ENCODE data around the gene PAPPA.

DNA sequence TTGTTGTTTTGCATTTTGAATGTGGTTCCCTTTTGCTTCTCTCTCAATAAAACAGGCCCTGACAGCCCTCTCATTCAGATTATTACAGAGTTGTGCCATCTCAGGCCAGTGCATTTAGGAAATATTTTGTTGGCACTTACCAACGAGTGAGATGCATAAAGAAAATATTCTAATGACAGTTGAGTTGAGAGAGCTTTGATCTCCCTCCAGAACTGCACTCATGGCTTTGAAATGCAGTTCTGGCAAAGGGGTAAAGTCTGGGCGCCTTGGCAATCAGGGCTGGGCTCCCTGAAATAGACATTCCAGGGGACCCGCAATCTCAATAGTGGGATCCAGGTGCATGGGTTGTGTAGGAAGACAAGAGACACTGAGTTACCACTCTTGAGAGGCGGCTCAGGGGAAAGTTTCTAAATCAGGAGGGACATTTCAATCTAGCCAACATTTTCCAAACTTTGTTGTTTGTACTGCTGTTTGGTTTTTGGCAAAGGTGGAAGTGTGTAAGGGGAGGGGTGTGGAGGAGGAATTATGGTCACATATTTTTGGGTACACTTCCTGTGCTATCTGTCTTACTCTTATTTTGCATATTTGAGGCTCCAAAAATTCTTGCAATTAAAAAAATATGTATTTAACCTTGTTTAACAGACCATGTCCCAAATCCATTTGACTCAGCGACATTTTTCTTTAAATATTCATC lies 48.8 kb downstream of the PAPPA start:
- TF ChIP-seq, protein P1, sequence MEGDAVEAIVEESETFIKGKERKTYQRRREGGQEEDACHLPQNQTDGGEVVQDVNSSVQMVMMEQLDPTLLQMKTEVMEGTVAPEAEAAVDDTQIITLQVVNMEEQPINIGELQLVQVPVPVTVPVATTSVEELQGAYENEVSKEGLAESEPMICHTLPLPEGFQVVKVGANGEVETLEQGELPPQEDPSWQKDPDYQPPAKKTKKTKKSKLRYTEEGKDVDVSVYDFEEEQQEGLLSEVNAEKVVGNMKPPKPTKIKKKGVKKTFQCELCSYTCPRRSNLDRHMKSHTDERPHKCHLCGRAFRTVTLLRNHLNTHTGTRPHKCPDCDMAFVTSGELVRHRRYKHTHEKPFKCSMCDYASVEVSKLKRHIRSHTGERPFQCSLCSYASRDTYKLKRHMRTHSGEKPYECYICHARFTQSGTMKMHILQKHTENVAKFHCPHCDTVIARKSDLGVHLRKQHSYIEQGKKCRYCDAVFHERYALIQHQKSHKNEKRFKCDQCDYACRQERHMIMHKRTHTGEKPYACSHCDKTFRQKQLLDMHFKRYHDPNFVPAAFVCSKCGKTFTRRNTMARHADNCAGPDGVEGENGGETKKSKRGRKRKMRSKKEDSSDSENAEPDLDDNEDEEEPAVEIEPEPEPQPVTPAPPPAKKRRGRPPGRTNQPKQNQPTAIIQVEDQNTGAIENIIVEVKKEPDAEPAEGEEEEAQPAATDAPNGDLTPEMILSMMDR (conservative IDR thresholded peaks at IDR 0.05; ENCODE audit: low read length): no peak
- TF ChIP-seq EZH2phosphoT487 (IDR thresholded peaks at IDR 0.05; ENCODE audit: borderline replicate concordance): no peak
